ENCODE measurements around the gene VOPP1. TPM values are rescaled to one million over a fixed set of nuclear protein-coding genes. Genes with fewer than 3 reads are reported as not detected.

VOPP1 gene
- total RNA-seq, 1 experiment from 2014 or later = 30.3 TPM

DNA sequence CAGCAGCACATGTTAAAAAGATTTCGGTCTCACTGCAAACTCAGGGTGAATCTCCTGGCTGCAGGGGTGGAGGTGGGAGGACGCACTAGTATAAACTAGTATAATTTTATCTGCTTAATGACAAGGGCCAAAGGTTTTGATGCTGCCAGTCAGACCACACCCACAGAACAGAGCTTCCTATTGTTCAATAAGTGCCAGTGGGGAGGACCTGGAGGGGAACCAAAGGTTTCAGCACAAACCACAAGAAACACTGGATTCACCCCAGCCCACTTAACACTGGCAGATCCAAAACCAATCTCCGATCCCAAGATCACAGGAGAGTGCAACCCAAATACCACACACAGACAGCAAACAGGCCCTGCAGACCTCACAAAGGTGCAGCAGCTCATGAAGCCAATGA, 6.6 kb downstream of the VOPP1 start:
- no peaks in the 10 kb centered on the region for H3K9me2 ChIP-seq (ENCODE audit: insufficient read depth)
- ATAC-seq (peak; percentile 82), DNase-seq (ENCODE audit: low read depth, low spot score) (peak; percentile 48)
- peak overlapping the region; percentile 47 for H3K4me2 ChIP-seq (ENCODE audit: low read length)
- H3K9me3 ChIP-seq (ENCODE audit: control insufficient read depth in 1 of 2, insufficient read depth in 1 of 2, low read depth in 1 of 2, low read length in 2 of 2) = no peaks in the 10 kb centered on the region
- RAD21 ChIA-PET (ENCODE audit: low non-redundant PET in 1 of 2, low total read pairs in 2 of 2, uncharacterized antibody in 2 of 2, unreplicated experiment in 2 of 2) = no interaction called here
- H3K79me2 ChIP-seq (ENCODE audit: insufficient read depth, low read length) = peaks cover 74% of the 10 kb centered on the region
- TF ChIP-seq ZNF274 (IDR thresholded peaks at IDR 0.05; ENCODE audit: low read depth, low read length) (no peak), RAD21 (IDR thresholded peaks at IDR 0.05; ENCODE audit: low read depth) (no peak), FOSL1 (IDR thresholded peaks at IDR 0.05; ENCODE audit: low read depth) (no peak)
- CTCF ChIA-PET = no interaction called here
- peaks cover 12 to 25% of the 10 kb centered on the region in 2 experiments for H3K4me1 ChIP-seq (ENCODE audit: control insufficient read depth in 1 of 2, insufficient read depth in 2 of 2, low read length in 2 of 2)
- no peak overlapping the region for H3K27ac ChIP-seq (ENCODE audit: low read depth, low read length)
- intact Hi-C loops (cut with micrococcal nuclease) = no loop called here
- H2AFZ ChIP-seq (ENCODE audit: low read depth, low read length, poor library complexity, severe bottlenecking) = no peak overlapping the region
- no peak overlapping the region for H3K4me3 ChIP-seq (replicated peaks in 1 of 2; ENCODE audit: low read depth in 1 of 2, low read length in 2 of 2)
- H3K36me3 ChIP-seq (ENCODE audit: control insufficient read depth in 1 of 2, insufficient read depth in 2 of 2, low read length in 2 of 2) = no peaks in the 10 kb centered on the region
- POLR2A ChIA-PET = no interaction called here
- BruUV-seq (replicated peaks) = no TSS peak
- H4K20me1 ChIP-seq (ENCODE audit: insufficient read depth) = no peaks in the 10 kb centered on the region; the same call in 1 of the 2 replicates
- no peaks in the 10 kb centered on the region for H3K27me3 ChIP-seq (ENCODE audit: insufficient read depth, low read length)
- H3K9ac ChIP-seq (ENCODE audit: low read length) = no peak overlapping the region

- no TSS peak for BruUV-seq (replicated peaks)
- Histone ChIP-seq H3K4me2 (ENCODE audit: low read length) (no peak overlapping the region), H3K9ac (ENCODE audit: low read length) (no peak overlapping the region), H3K36me3 (ENCODE audit: control insufficient read depth in 1 of 2, insufficient read depth in 2 of 2, low read length in 2 of 2) (no peaks in the 10 kb centered on the region), H3K27ac (ENCODE audit: low read depth, low read length) (no peak overlapping the region), H2AFZ (ENCODE audit: low read depth, low read length, poor library complexity, severe bottlenecking) (no peak overlapping the region), H4K20me1 (ENCODE audit: insufficient read depth) (no peaks in the 10 kb centered on the region; the same call in 1 of the 2 replicates), H3K4me3 (replicated peaks in 1 of 2; ENCODE audit: low read depth in 1 of 2, low read length in 2 of 2) (no peak overlapping the region), H3K9me2 (ENCODE audit: insufficient read depth) (no peaks in the 10 kb centered on the region), H3K79me2 (ENCODE audit: insufficient read depth, low read length) (peaks cover 70% of the 10 kb centered on the region), H3K9me3 (ENCODE audit: control insufficient read depth in 1 of 2, insufficient read depth in 1 of 2, low read depth in 1 of 2, low read length in 2 of 2) (no peaks in the 10 kb centered on the region), H3K27me3 (ENCODE audit: insufficient read depth, low read length) (no peaks in the 10 kb centered on the region), H3K4me1 (ENCODE audit: control insufficient read depth in 1 of 2, insufficient read depth in 2 of 2, low read length in 2 of 2) (peaks cover 12 to 13% of the 10 kb centered on the region in 2 experiments)
- ChIA-PET CTCF (no interaction called here), POLR2A (interaction anchor here (0.7 kb wide), 1 partner anchor 234 kb away, joined by 3 read pairs; no protein-coding TSS in a partner anchor), RAD21 (ENCODE audit: low non-redundant PET in 1 of 2, low total read pairs in 2 of 2, uncharacterized antibody in 2 of 2, unreplicated experiment in 2 of 2) (no interaction called here)
- no peak for DNase-seq (ENCODE audit: low read depth, low spot score)
- intact Hi-C loops (cut with micrococcal nuclease) = no loop called here
- ATAC-seq = no peak
- TF ChIP-seq SP1 (IDR thresholded peaks at IDR 0.05; ENCODE audit: low read depth) (no peak), EZH2phosphoT487 (IDR thresholded peaks at IDR 0.05; ENCODE audit: borderline replicate concordance) (no peak), CEBPB (IDR thresholded peaks at IDR 0.05; ENCODE audit: low read depth) (no peak), CTCF (IDR thresholded peaks at IDR 0.05 in 2 of 3, conservative IDR thresholded peaks at IDR 0.05 in 1 of 3; ENCODE audit: borderline replicate concordance in 1 of 3, insufficient read depth in 1 of 3, low read depth in 2 of 3, low read length in 2 of 3) (no peak), JUND (IDR thresholded peaks at IDR 0.05) (no peak), ZNF274 (IDR thresholded peaks at IDR 0.05; ENCODE audit: low read depth, low read length) (no peak), POLR2AphosphoS5 (IDR thresholded peaks at IDR 0.05; ENCODE audit: low read depth, low read length) (no peak), ELF1 (IDR thresholded peaks at IDR 0.05; ENCODE audit: borderline replicate concordance, low read depth) (no peak), SRF (IDR thresholded peaks at IDR 0.05; ENCODE audit: low read depth) (no peak), POLR2A (IDR thresholded peaks at IDR 0.05; ENCODE audit: borderline replicate concordance, extremely low read depth, insufficient read depth, insufficient read length) (no peak), FOSL1 (IDR thresholded peaks at IDR 0.05; ENCODE audit: low read depth) (no peak), EGR1 (IDR thresholded peaks at IDR 0.05; ENCODE audit: low read depth) (no peak)
- TF ChIP-seq, protein P1, sequence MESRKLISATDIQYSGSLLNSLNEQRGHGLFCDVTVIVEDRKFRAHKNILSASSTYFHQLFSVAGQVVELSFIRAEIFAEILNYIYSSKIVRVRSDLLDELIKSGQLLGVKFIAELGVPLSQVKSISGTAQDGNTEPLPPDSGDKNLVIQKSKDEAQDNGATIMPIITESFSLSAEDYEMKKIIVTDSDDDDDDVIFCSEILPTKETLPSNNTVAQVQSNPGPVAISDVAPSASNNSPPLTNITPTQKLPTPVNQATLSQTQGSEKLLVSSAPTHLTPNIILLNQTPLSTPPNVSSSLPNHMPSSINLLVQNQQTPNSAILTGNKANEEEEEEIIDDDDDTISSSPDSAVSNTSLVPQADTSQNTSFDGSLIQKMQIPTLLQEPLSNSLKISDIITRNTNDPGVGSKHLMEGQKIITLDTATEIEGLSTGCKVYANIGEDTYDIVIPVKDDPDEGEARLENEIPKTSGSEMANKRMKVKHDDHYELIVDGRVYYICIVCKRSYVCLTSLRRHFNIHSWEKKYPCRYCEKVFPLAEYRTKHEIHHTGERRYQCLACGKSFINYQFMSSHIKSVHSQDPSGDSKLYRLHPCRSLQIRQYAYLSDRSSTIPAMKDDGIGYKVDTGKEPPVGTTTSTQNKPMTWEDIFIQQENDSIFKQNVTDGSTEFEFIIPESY (IDR thresholded peaks at IDR 0.05; ENCODE audit: extremely low read depth, insufficient replicate concordance, low read length) = no peak
- TF ChIP-seq, protein P2, sequence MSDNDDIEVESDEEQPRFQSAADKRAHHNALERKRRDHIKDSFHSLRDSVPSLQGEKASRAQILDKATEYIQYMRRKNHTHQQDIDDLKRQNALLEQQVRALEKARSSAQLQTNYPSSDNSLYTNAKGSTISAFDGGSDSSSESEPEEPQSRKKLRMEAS (IDR thresholded peaks at IDR 0.05) = no peak
These were observed 8.5 kb downstream of the VOPP1 start for GRCh38 chr7:55563596-55564325.

Data from HCT116 (cell line).